OCI-LY3 (cell line): Measurements from ENCODE around the gene FRMD4A.

Source experiments
- H2AFZ ChIP-seq: fragments of 200-600, 300-600 bp; shearing (Covaris generic); 2 replicates; pipeline ENCODE4 v1.6.0; 2014; ENCODE audit warnings: antibody characterized with exemption, low read depth, low read length
- H3K27ac ChIP-seq: fragments of 200-600, 300-600 bp; sonication (generic); 2 replicates; pipeline ENCODE4 v1.5.1; 2014; ENCODE audit warnings: mild to moderate bottlenecking, low read length, moderate library complexity, mixed read lengths
- H3K27me3 ChIP-seq: fragments of 200-600, 300-600 bp; sonication (generic); 2 replicates; pipeline ENCODE4 v1.6.1; 2014; ENCODE audit warnings: low read depth, low read length, mixed read lengths
- H3K36me3 ChIP-seq: fragments of 200-600, 300-600 bp; sonication (generic); replicated peaks from 2 replicates; pipeline ENCODE3; 2014; ENCODE audit warnings: low read depth, low read length, mixed read lengths
- H3K4me1 ChIP-seq: fragments of 300-600, 200-600 bp; sonication (generic); 2 replicates; pipeline ENCODE4 v1.6.1; 2014; ENCODE audit warnings: low read length, mixed read lengths
- H3K4me2 ChIP-seq: fragments of 200-600, 300-600 bp; sonication (generic); 2 replicates; pipeline ENCODE4 v1.6.1; 2014; ENCODE audit warnings: low read length, mixed read lengths
- H3K4me3 ChIP-seq: fragments of 300-600, 200-600 bp; sonication (generic); 2 replicates; pipeline ENCODE4 v1.5.1; 2014; ENCODE audit warnings: antibody characterized with exemption, mild to moderate bottlenecking, low read length, moderate library complexity
- H3K79me2 ChIP-seq: fragments of 300-600, 200-600 bp; shearing (Covaris generic); 2 replicates; pipeline ENCODE4 v1.6.1; 2014; ENCODE audit warnings: mild to moderate bottlenecking, low read length, mixed read lengths
- H3K9ac ChIP-seq: fragments of 300-600, 200-600 bp; shearing (Covaris generic); 2 replicates; pipeline ENCODE4 v1.6.0; 2014; ENCODE audit warnings: mild to moderate bottlenecking, low read length, moderate library complexity
- H3K9me3 ChIP-seq: fragments of 200-600, 300-600 bp; shearing (Covaris generic); 2 replicates; pipeline ENCODE4 v1.6.1; 2014; ENCODE audit warnings: low read length, mixed read lengths; ENCODE audit not compliant: insufficient read depth
- H4K20me1 ChIP-seq: fragments of 200-600, 300-600 bp; sonication (generic); 2 replicates; pipeline ENCODE4 v1.6.1; 2016; ENCODE audit warnings: low read length, mixed read lengths; ENCODE audit not compliant: insufficient read depth
- EZH2phosphoT487 ChIP-seq: fragments of 200-600 bp; shearing (Covaris generic); IDR thresholded peaks from 2 replicates; pipeline ENCODE4 v1.6.1; 2018; ENCODE audit warnings: antibody characterized with exemption, mixed run types, low read depth
- TF ChIP-seq, protein P1 (sequence below): fragments of 200-600, 300-600 bp; sonication (generic); IDR thresholded peaks from 2 replicates; pipeline ENCODE4 v1.5.1; 2014; ENCODE audit warnings: antibody characterized with exemption, low read length, low read depth

Gene FRMD4A

DNA sequence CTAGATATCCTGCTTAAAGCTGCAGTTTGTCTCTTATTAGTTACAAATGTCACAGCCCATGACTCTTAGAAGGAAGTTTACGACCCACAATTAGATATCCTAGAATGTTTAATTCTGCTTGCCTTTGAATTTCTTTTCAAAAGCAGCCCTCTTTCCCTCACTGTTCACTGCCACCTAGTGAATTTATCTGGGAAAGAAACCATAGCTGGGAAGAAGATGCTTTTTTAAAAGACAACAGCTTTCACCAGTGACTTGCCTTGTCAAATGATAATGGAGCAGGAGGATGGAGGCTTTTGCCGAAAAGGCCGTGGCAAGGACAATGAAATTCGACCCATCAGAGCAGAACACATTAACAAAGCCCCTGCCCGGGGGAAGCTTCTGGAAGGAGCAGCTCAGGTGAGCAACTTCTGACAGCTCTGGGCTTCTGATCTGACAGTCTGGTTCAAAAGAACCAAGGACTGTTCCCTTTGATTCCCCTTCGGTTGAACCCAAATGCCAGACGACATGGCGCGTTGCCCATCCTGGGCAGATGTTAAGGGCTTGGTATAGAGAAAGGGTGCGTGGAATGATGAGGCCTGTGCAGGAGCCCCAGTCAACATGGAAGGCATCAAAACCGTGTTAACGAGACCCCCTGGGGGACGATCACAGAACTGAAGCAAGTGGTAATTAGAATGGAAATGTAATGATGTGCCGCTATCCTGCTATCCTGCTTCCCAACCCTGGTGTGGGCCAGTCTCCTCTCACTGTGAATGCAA, 236.8 kb downstream of the FRMD4A start:
- Histone ChIP-seq H3K27me3 (no peaks in the 10 kb centered on the region), H3K79me2 (no peaks in the 10 kb centered on the region), H4K20me1 (no peaks in the 10 kb centered on the region), H2AFZ (no peak overlapping the region), H3K9ac (no peak overlapping the region), H3K4me3 (no peak overlapping the region), H3K4me2 (no peak overlapping the region), H3K27ac (no peak overlapping the region), H3K9me3 (no peaks in the 10 kb centered on the region), H3K36me3 (no peaks in the 10 kb centered on the region), H3K4me1 (no peaks in the 10 kb centered on the region)
- TF ChIP-seq, protein P1, sequence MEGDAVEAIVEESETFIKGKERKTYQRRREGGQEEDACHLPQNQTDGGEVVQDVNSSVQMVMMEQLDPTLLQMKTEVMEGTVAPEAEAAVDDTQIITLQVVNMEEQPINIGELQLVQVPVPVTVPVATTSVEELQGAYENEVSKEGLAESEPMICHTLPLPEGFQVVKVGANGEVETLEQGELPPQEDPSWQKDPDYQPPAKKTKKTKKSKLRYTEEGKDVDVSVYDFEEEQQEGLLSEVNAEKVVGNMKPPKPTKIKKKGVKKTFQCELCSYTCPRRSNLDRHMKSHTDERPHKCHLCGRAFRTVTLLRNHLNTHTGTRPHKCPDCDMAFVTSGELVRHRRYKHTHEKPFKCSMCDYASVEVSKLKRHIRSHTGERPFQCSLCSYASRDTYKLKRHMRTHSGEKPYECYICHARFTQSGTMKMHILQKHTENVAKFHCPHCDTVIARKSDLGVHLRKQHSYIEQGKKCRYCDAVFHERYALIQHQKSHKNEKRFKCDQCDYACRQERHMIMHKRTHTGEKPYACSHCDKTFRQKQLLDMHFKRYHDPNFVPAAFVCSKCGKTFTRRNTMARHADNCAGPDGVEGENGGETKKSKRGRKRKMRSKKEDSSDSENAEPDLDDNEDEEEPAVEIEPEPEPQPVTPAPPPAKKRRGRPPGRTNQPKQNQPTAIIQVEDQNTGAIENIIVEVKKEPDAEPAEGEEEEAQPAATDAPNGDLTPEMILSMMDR: peak; percentile 20
- TF ChIP-seq EZH2phosphoT487: no peak

DNA sequence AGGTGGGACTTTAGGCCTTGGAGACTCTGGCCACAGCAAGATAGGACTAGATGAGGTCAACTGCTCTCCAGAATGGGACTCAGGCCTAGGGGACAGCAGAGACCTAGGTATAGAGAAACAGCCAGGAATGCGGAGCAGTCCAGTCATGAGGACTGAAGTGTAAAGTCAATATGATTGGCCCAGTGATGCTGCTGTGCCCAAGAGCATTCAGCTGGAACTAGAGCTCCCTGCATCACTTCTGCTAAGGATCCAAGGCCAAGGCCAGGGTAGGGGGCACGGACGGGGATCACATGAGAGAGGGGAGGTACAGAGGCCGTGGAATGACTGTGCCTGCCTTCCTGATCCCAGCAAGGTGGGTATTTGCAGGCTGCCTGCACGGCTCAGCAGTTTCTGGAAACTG, 237.9 kb downstream of the FRMD4A start:
- Histone ChIP-seq H3K9me3 (no peaks in the 10 kb centered on the region), H3K36me3 (no peaks in the 10 kb centered on the region), H4K20me1 (no peaks in the 10 kb centered on the region), H3K4me2 (no peak overlapping the region), H3K4me3 (no peak overlapping the region), H3K9ac (no peak overlapping the region), H3K4me1 (no peaks in the 10 kb centered on the region), H2AFZ (no peak overlapping the region), H3K79me2 (no peaks in the 10 kb centered on the region), H3K27me3 (no peaks in the 10 kb centered on the region), H3K27ac (no peak overlapping the region)
- TF ChIP-seq, protein P1: no peak
- no peak for TF ChIP-seq EZH2phosphoT487

DNA sequence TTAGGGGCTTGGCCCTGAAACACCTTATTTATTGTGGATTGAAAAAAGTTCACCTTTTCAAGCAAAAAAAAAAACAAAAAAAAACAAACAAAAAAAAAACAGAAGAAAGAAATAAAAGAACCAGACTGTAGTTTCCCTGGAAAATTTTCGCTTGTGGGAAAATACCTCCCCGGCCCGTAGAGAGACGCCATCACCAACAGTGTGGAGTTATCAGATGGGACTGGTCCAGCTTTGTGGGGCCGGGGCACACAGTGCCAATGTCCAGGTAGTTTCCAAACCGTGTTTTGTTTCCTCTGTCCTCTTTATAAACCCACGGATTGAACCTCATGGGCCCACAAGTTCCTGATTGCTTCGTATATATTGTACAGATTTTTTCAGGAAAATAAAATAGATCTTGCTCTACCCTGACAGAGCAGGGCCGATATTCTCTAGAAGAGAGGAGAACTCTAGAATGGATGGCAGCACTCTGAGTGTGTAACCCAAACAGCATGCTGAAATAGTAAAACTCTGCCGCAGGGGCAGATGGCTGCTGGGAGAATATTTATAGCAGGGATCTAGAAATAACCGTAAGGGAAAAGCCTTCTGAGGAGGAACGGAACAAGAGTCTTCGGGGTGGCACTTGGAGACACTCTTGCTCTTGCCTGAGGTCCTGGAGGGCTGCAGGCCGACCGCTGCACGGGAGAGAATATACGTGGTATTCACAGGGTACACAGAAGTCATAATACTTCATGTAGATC, 241.0 kb downstream of the FRMD4A start:
- no peaks in the 10 kb centered on the region for H3K36me3 ChIP-seq
- no peak overlapping the region for H2AFZ ChIP-seq
- TF ChIP-seq EZH2phosphoT487: no peak
- TF ChIP-seq, protein P1: no peak

DNA sequence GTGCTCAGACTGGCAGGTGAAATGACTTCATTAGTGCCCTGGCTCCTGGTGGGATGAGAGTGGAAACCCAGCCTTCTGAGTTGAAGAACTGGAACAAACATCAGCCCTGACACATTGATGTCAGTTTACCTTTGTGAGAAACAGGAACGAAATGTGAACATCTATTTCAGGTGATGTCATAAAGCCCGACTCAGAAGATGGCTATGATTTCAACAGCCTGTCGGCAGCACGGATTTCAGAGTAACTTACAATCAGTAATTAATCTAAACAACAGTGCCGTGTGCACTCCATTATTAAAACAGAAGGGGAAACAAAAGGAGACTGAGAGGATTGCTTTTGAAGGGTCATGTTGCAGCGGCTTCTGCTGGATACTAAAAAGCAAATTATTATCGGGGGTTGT, 243.2 kb downstream of the FRMD4A start:
- Histone ChIP-seq H3K27ac (no peak overlapping the region), H3K27me3 (peaks cover 4% of the 10 kb centered on the region; the same call in 1 of the 2 replicates), H3K4me3 (no peak overlapping the region), H3K4me1 (no peaks in the 10 kb centered on the region), H2AFZ (no peak overlapping the region), H3K36me3 (no peaks in the 10 kb centered on the region), H3K4me2 (no peak overlapping the region), H3K79me2 (no peaks in the 10 kb centered on the region), H4K20me1 (no peaks in the 10 kb centered on the region), H3K9ac (no peak overlapping the region), H3K9me3 (no peaks in the 10 kb centered on the region)
- TF ChIP-seq EZH2phosphoT487: no peak
- TF ChIP-seq, protein P1: no peak

More for the DNA sequence above, 241.0 kb downstream of the FRMD4A start:
- H3K27ac ChIP-seq: no peak overlapping the region
- no peak overlapping the region for H3K4me3 ChIP-seq
- no peaks in the 10 kb centered on the region for H3K9me3 ChIP-seq
- no peaks in the 10 kb centered on the region for H3K27me3 ChIP-seq
- H4K20me1 ChIP-seq: no peaks in the 10 kb centered on the region
- no peaks in the 10 kb centered on the region for H3K4me1 ChIP-seq
- no peaks in the 10 kb centered on the region for H3K79me2 ChIP-seq
- no peak overlapping the region for H3K4me2 ChIP-seq
- H3K9ac ChIP-seq: no peak overlapping the region
